Stimulated activated CD4-positive, alpha-beta T cell treated with anti-CD3 and anti-CD28 coated beads, Interleukin-12 subunit alpha, Interleukin-12 subunit beta, amount 100 ng/mL, for 24 hours (primary cell): Measurements from ENCODE around the gene APBA2.
"Not testable (repeated sequence)": the region's sequence is repeated elsewhere in the genome, so short reads cannot be mapped to it uniquely, and the experiment has no call there.

ENCODE experiments used
- DNase-seq, 2 experiments: peaks; one replicate each; pipeline ENCODE4 v3.0.0-alpha.2; 2020; ENCODE audit warnings: low read depth in 2 of 2

Gene APBA2

DNA sequence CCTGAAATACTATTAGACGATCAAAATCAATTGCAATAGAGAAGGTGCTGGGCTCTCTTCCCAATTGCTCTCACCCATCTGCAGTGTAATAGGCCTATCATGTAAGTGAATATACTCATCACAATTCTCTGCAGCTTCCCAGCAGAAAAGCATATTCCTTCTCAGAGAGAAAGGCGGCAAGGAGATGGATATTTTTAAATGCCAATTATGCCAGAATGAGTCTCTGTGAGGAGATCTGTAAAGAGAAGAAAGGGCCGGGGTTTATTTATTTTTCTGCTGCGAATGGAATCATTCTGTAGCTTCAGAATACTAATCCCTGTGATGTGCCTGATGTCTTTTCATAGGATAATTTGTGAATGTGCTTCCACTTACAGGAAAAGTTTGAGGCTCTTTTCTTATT, 112.0 kb downstream of the APBA2 start:
- no peak for DNase-seq

DNA sequence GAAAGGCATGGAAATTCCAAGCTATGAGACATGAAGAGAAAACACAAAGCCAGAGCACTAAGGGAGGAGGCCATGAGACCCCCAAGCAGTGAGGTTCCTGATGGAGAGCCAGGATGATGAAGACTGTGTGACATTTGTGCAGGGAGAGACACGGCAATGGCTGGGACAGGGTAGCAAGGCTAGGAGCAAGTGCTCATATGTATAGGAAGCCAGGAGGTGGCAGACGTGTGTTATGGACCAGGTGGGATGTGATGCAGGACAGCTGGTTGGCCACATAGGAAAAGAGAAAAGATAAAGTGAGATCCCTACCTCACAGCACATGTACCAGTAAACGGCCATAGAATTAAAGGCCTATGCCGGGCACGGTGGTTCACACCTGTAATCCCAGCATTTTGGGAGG, 112.7 kb downstream of the APBA2 start:
- no peak for DNase-seq

DNA sequence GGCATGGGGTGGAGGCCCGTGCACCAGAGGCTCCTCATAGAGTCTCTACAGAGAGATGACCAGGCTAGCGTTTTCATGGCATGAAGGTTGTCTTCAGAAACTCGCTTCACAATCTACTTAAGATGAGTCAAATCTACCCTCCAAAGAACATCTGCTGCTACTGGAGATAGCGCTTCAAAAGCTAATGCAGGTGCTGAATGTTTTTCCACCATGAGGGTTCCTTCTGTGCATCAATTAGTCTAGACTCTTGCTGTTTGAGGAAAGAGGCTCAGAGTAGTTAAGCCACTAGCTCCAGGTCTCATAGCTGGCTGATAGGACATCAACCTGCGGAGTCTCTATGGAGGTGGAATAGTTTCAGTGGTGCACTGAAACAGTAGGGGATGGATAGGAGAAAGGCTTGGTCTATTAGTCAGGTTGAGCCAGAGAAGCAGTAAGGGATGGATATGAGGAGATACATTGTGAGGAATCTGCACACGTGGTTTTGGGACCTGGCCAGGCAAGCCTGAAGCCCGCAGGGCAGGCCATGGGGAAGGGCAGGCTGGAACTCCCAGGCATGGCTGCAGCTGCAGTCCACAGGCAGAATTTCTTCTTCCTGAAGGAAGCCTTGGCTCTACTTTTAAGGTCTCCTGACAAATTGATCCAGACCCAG, 117.5 kb downstream of the APBA2 start:
- DNase-seq: no peak

DNA sequence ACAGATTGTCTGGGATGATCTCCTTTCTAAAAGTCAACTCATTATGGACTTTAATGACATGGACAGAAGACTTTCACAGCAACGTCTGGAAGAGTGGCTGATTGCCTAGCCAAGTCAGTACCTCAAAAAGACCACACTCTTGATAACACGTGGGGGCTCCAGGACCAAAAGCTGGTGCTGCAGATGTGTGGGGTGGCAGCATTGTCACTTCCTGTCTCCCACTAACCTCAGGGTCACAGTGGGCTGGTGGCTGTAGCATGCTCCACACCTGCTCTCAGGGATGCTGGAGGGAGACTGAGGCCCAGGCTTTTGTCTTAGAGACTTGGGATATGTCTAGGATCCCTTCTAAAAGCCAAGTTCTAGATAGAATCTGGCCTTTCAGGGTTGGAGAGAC, 118.1 kb downstream of the APBA2 start:
- no peak for DNase-seq

DNA sequence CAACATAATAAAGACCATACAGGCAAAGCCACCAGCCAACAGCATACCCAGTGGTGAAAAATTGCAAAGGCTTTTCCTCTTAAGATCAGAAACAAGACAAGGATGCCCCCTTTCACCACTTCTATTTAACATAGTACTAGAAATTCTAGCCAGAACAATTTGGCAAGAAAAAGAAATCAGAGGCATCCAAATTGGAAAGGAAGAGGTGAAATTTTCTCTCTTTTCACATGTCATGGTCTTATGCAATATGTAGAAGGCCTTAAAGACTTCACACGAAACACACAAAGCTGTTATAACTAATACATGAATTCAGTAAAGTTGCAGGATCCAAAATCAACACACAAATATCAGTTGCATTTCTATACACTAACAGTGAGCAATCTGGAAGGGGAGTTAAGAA, 120.2 kb downstream of the APBA2 start:
- DNase-seq: no peak

DNA sequence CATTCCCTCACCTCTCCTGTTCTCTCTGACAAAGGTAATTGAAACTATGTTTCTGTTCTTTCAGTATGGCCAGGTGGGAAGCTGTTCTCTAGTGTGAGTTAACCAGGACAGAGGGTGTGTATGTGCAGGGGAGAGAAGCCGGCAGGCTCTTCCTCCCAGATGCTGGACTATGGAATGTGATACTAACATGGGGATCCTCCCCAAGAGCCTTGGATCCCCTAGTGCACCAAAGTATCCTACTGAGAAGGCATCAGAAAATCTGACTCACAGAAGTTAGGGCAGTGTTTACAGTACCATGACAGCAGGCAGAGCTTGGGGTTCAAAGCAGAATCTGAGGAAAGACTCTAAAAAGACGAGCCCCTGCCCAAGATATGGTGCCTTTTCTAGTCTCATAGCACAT, 123.1 kb downstream of the APBA2 start:
- DNase-seq: no peak

DNA sequence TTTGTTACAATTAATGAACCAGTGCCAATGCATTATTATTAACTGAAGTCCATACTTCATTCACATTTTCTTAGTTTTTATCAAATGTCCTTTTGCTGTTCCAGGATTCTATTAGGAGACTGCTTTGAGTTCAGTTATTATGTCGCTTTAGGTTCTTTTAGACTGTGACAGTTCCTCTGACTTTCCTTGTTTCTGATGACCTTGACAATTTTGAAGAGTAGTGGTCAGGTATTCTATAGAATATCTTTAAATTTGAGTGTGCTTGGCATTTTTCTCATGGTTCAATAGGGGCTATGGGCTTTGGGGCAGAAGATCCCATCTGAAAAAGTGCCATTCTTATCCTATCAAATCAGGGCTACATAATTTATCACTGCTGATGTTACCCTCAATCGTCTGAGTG, 126.3 kb downstream of the APBA2 start:
- no peak for DNase-seq

DNA sequence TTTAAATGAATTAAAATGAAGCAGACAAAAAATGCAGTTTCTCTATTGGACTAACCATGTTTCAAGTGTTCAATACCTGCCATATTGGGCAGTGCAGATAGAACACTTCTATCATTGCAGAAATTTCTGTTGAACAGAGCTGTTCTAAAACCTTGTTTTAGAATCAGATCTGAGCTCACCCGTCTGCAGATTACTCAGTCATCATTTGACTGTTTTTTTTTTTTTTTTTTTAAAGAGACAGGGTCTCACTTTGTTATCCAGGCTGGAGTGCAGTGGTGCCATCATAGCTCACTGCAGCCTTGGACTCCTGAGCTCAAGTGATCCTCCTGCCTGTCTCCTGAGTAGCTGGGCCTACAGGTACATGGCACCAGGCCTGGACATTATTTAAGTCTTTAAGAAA, 128.7 kb downstream of the APBA2 start:
- no peak for DNase-seq

DNA sequence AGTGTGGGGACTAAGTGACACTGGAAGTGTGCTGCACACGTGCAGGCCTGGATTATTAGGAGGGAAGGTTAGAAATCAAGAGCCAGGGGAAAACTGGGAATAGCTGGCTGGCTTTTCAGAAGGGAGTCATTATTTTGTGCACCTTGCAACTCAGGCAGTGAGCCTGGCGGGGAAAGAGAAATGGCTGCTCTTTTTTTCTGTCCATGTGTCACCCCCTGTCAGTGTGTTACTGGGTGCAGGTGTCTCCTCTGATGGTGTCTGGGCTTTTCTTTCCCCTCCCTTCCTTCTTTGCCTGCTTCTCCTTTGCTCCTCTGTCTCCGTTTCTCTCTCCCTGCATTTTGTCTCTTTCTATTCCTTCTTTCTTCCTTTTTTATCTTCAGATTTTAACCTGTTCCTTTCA, 130.7 kb downstream of the APBA2 start:
- no peak for DNase-seq

DNA sequence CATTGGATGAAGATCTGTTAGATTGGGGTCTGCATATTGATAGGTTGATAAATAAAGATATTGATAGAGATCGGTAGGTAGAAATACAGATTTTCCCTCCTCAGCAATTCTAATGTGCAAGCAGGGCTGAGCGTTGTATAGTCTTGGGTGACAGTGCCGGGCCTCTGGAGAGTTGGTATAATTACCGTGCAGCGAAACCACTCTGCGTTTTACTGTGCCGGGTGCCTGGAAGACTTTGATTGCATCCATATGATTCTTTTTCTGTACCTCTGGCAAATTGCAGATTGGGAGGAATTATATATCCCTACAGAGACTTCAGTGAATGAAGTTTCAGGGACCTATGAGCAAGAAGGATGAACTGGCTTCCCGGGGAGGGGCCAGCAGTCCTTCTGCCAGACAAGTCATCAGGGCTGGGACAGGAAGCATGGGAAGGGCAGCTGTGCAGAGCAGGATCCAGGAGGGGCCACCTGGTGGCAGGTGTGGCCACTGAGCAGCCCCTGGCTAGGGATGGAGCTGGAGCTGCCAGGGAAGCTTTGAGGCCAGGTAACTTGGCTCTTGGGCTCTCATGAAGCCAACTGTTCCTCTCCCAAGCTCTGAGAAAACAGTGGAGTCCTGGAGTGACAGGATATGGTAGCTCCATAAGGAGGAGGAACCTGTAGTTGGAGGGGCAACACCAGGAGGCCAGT, 132.5 kb downstream of the APBA2 start:
- DNase-seq: no peak

DNA sequence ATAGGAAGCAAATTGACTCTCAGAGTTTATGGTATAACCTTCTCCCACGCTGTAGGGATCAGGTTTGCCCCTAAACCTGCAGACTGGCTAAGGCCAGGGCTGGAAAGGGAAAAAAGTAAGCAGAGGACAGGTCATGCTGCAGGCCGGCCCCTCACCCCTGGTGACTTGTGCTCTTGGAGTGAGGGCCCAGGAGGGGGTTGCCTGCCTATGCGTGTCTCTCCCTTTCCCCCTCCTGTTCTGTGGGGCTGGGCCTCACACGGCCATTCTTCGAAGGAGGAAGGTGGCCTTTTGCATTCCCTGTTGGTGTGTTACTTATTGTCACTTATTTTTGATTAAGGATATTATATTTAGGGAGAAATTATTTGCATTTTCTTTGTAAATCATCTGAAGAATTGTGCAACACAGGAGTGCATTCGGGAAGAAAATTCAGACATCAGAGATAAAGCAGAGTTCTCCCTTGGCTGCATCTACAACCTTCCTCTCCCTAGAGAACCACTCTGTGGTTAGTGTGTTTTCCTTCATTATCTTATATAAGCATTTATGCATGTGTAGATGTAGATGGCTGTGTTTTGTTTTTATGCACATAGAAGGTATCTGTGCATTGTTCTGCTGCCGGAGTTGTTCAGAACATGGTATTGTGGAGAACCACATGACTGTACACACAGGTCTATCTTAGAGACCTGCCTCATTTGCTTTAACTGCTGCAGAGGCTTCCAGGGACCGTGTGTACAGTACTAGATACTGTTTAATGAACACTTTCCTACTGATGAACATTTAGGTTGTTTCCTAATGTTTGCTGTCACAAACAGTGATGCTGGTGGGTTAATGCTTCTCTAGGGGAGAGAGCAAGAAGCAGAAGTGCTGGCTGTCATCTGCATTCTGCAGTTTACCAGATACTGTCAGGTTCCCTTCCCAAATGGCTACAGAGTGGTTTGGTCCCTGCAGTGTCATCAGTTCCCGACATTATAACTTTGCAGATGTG, 133.5 kb downstream of the APBA2 start:
- DNase-seq: no peak

DNA sequence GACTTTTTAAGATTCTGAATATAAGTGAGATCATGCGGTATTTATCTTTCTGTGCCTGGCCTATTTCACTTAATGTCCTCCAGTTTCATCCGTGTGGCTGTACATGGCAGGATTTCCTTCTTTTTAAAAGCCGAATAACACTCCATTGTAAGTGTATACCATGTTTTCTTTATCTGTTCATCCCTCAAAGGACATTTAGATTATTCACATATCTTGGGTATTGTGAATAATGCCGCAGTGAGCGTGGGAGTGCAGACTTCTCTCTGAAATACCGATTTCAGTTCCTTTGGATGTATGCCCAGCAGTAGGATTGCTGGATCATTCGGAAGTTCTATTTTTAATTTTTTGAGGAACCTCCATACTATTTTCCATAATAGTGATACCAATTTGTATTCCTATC, 136.1 kb downstream of the APBA2 start:
- no peak for DNase-seq

DNA sequence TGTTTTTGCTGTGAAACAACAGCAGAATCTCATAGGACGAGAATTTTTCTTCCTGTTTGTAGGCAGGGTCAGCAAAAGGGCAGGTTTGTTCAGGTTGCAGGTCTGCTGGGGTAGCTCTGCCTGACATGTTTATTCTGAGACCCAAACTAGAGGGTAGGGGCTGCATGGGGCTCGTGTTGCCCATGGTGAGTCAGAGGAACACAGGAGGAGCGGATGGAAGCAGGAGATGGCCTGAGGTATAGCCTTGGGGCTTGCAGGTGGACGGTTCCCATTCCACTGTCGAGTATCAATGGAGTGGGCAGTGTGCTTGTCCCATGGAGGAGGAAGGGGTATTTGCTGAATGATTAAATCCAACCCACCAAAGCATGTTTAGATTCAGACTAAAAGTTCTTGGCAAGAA, 138.9 kb downstream of the APBA2 start:
- DNase-seq: no peak

DNA sequence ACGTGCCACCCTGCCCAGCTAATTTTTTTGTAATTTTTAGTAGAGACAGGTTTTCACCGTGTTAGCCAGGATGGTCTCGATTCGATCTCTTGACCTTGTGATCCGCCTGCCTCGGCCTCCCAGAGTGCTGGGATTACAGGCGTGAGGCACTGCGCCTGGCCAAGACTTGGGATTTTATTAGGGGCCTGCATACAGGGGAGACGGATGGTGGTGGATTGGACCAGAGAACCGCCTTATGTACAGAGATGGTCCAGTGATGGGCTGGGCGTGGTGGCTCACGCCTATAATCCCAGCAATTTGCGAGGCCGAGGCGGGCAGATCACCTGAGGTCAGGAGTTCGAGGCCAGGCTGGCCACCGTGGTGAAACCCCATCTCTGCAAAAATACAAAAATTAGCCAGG, 139.6 kb downstream of the APBA2 start:
- DNase-seq: not testable (repeated sequence)

DNA sequence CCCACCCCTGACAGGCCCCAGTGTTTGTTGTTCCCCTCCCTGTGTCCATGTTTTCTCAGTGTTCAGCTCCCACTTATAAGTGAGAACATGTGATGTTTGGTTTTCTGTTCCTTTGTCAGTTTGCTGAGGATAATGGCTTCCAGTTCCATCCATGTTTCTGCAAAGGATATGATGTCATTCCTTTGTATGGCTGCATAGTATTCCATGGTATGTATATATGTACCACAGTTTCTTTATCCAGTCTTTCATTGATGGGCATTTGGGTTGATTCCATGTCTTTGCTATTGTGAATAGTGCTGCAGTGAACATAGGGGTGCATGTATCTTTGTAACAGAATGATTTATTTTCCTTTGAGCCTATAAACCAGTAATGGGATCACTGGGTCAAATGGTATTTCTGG, 142.4 kb downstream of the APBA2 start:
- not testable (repeated sequence) for DNase-seq

DNA sequence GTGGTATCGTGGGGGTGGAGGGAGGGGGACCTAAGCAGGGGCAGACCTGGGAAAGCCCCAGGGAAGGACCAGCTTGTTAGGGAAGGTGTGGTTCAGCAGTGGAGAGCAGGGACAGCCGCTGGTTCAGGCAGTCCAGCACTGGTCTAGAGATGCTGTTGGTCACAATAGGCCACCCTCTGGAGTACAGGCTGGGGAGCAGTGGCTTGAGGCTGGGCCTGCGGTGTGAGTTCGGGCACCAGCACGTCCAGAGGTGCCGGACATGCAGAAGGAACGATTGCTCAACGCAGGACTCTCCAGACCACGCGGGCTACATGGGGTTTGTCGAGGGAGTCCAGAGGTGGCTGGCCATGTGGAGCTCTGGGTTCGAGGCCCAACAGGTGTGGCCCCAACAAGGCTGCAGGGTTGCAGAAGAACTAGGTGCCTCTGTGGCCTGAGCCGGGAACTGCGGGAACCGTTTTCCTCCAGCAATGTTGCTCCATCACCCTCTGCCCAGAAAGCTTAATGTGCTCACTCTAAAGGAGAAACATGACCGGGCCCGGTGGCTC, 143.9 kb downstream of the APBA2 start:
- DNase-seq: no peak

DNA sequence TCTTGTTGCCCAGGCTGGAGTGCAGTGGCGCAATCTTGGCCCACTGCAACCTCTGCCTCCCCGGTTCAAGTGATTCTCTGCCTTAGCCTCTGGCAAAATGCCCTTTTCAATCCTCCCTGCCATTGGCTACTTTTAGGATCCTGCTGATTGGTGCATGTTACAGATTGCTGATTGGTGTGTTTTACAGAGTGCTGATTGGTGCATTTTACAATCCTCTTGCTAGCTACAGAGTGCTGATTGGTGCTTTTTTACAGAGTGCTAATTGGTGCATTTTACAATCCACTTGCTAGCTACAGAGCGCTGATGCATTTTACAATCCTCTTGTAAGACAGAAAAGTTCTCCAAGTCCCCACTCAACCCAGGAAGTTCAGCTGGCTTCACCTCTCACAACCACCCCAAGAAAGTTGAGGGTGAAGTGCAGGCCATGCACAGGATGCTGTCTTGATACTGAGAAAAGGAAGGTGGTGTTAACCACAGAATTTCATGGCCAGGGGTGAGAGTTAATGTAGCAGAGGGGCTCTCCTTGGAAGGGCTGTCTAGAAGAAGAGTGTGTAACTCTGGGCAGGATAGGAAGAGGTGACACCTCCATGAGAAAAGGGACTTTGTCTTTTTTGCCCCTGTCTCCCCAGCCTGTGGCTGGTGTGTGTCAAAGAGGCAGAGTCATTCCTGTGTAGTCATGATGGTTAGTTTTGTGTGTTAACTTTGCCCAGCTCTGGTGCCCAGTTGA, 145.9 kb downstream of the APBA2 start:
- no peak for DNase-seq

DNA sequence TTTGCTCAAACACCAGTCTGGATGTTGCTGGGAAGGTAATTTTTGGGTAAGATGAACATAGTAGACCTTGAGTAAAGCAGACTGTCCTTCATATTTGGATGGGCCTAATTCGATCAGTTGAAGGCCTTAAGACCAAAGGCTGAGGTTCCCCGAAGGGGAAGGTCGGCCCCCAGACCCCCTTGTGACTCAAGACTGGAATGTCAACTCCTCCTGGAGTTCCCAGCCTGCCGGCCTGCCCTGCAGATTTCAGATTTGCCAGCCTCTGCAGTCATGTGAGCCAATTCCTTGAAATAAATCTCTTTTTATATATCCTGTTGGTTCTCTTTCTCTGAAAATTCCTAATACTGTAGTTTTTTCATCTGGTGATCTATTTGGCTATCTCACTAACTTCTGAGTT, 146.5 kb downstream of the APBA2 start:
- no peak for DNase-seq

DNA sequence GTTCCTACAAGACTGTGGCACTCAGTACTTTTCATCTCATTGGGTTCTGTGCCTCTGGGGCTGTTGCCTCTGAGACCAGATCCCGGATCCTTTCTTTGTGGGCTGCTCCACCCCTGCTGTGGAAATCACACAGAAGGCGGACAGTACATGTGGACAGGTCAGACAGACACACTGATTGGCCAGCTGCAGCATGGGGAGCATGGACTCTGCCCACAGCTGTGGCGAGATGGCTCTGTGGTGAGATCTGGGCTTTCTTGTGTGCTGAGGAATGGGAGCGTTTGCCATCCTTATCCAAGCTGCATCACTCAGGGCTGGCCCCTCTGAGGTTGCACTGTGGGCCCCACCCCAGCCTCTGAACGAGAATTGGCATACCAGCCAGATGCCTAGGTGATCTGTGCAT, 147.0 kb downstream of the APBA2 start:
- DNase-seq: no peak

DNA sequence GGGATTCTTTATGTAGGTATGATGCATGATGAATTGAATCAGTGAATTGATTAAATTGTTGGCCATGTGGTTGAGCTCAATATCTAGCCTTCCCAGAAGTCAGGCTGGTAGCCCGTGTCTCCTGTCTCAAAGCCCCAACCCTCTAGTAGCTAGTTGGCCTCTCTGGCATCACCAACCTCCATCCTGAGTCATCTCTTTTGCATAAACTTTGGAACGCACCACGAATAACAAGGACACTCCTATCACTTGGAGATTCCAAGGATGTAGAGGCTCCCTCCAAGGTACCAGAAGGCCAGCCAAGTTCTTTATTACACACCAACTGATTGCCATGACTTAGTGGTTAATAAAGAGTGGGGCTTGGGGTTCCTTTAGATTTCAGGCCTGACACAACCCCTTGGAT, 148.4 kb downstream of the APBA2 start:
- no peak for DNase-seq

DNA sequence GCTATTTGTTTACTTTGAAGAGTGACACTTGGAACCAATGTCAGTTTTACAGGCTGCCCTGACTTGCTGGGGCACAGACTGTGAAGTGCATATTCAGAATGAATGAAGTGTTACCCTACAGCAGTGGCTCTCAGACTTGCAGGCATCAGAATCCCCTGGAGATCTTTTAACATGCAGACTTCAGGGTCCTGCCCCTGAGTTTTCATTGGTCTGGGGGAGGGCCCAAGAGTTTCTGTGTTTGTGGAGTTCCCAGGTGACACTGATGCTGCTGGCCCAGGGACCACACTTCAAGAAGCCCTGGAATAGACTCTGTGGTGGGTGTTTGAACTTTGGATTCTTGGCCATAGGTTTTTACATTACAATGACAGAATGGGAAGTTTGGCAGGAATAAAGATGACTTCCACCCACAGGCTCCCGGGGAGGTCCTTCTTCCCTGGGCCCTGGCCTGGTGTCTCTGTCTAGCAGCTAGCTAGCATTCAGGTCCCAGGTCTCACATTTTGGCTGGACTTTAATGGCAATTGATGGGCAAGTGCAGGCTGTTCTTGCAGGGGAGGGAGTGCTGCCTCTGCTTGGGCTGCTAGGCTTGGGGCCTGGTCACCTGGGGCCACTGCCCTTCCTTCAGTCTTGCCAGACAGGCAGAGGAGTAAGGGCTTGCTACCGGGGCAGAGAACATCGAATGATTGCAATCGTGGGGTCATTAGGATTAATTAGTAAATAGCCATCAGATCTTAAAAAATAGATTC, 149.0 kb downstream of the APBA2 start:
- no peak for DNase-seq
